K562 (cell line): ENCODE data around the gene PPFIA3. TPM values are rescaled to one million over a fixed set of nuclear protein-coding genes. Genes with fewer than 3 reads are reported as not detected.

Source experiments
- ARID4B ChIP-seq: sonication (generic); formaldehyde crosslinking; IDR thresholded peaks from 2 replicates; pipeline ENCODE4 v1.8.0; 2022; ENCODE audit warnings: mild to moderate bottlenecking, missing genetic modification reagents
- ATF7 ChIP-seq: fragments of 450-650 bp; IDR thresholded peaks from 2 replicates; pipeline ENCODE4 v1.7.1; 2014; ENCODE audit warnings: mild to moderate bottlenecking, moderate library complexity
- CXXC5 ChIP-seq: fragments of 250-450 bp; sonication (Bioruptor Pico); IDR thresholded peaks from 2 replicates; pipeline ENCODE4 v1.8.0; 2022; ENCODE audit warnings: inconsistent platforms, mild to moderate bottlenecking, moderate library complexity
- GABPB2 ChIP-seq: fragments of 250-450 bp; sonication (Bioruptor Pico); conservative IDR thresholded peaks from 2 replicates; pipeline ENCODE4 v1.5.1; 2021; ENCODE audit warnings: mild to moderate bottlenecking
- JUND ChIP-seq, 2 experiments: IDR thresholded peaks; 2 replicates in 1 of 2; 3 replicates in 1 of 2; pipeline ENCODE4 v1.6.1; 2011; ENCODE audit warnings: borderline replicate concordance in 2 of 2, low read depth in 2 of 2, low read length in 2 of 2, improper control_type of control experiment in 1 of 2, missing biosample characterization in 1 of 2, missing genetic modification characterization in 1 of 2, missing genetic modification reagents in 1 of 2
- MCM7 ChIP-seq, 2 experiments: fragments of 450-650 bp; IDR thresholded peaks; 2 replicates each; pipeline ENCODE4 v1.6.1; 2016 to 2018
- MNT ChIP-seq, 2 experiments: fragments of 450-650 bp; conservative IDR thresholded peaks; 2 replicates each; pipeline ENCODE4 v1.6.1; 2017; ENCODE audit warnings: mild to moderate bottlenecking in 2 of 2, moderate library complexity in 2 of 2
- NFE2L1 ChIP-seq: fragments of 450-650 bp; IDR thresholded peaks from 2 replicates; pipeline ENCODE4 v1.6.1; 2016; ENCODE audit warnings: missing genetic modification characterization, low read depth, mild to moderate bottlenecking, missing compliant biosample characterization, moderate library complexity, borderline replicate concordance
- NONO ChIP-seq, 2 experiments: fragments of 200-400 bp in 1 of 2; fragments of 450-650 bp in 1 of 2; formaldehyde crosslinking in 1 of 2; IDR thresholded peaks; 2 replicates each; pipeline ENCODE4 v1.6.1; 2017; ENCODE audit warnings: low read depth in 2 of 2, mild to moderate bottlenecking in 2 of 2, moderate library complexity in 2 of 2, low read length in 1 of 2
- PKNOX1 ChIP-seq: fragments of 450-650 bp; IDR thresholded peaks from 2 replicates; pipeline ENCODE4 v1.6.1; 2016
- XRCC5 ChIP-seq: fragments of 200-400 bp; formaldehyde crosslinking; IDR thresholded peaks from 2 replicates; pipeline ENCODE4 v1.6.1; 2017; ENCODE audit warnings: low read depth, mild to moderate bottlenecking, low read length
- ZEB2 ChIP-seq: fragments of 450-650 bp; IDR thresholded peaks from 2 replicates; pipeline ENCODE4 v1.6.1; 2016
- ZNF212 ChIP-seq: fragments of 450-650 bp; formaldehyde crosslinking; IDR thresholded peaks from 2 replicates; pipeline ENCODE4 v1.4.0; 2020; ENCODE audit warnings: mild to moderate bottlenecking
- ZNF717 ChIP-seq: fragments of 250-450 bp; sonication (Bioruptor Pico); IDR thresholded peaks from 2 replicates; pipeline ENCODE4 v1.5.0; 2021
- polyA plus RNA-seq, 8 experiments: library from polyadenylated mRNA; depleted of rRNA in 4 of 8; stranded (reverse) in 5 of 8; unstranded in 3 of 8; fragments of >200 nt; fragmentation: Nextera tagmentation in 2 of 8; fragmentation: Illumina TruSeq in 1 of 8; extraction: Ambion mirVana in 2 of 8; extraction: Trizol in 1 of 8; gene quantifications; 2 replicates each; pipeline versions ENCODE4 v1.2.1 to v1.2.3, GENCODE V29; 2011 to 2014; ENCODE audit warnings: inconsistent platforms in 1 of 8, missing spikeins in 1 of 8
- total RNA-seq, 7 experiments: library from RNA; depleted of rRNA in 6 of 7; stranded (reverse); fragments of >200 nt in 6 of 7; fragmentation: Illumina TruSeq in 2 of 7; extraction: Trizol in 2 of 7; gene quantifications; 2 replicates each; pipeline versions ENCODE4 v1.2.1 to v1.2.3, GENCODE V29; 2011 to 2021; ENCODE audit warnings: low replicate concordance in 1 of 7

PPFIA3 gene
- total and polyA plus RNA-seq, 9 of the 15 experiments (the other 6 are each of a cell fraction or from before 2014, with no cell fraction given) = 0.10 to 53.0 (median 17.6) TPM

DNA sequence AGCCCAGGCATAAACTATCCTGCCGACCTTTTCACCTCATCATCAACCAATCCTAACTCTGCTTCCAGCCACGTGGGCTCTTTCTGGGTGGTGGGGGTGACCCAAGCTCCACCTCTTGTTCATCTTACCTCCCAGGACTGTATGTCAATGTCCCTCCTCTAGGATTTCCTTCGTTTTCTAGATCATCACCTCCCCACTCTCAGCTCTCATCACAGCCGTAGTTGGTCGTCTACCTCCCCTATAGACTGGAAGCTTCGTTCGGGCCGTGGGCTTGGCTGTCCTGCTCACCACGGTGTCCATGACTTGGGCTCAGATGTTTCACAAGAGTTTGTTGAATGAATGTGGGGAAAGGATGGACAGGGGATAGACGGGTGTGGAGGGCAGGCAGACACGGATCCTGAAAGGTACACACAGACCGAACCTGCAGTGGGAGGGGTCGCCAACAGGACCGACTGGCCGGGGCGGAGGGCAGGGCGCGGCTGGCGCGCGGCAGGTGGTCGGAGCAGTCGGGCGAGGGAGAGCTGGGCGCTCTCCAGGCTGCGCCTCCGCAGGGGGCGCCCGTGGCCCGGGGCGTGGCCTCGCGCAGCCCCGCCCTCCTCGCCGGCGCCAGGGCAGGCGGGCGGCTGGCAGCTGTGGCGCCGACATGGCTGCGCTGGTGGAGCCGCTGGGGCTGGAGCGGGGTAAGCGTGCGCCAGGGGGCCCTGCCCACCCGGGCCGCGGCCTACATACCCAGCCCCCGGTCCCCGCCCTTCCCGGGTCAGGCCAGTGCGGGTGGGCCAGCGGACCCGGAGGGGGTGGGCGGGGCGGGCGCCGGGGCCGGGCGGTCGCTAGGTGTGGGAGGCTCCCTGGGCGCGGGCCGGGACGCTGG lies 5.3 kb upstream of the PPFIA3 start, which contains the start of gene LIN7B (continued):
- peak; percentile 25; the same call in 1 of the 2 replicates for TF ChIP-seq JUND (IDR thresholded peaks at IDR 0.05; ENCODE audit: borderline replicate concordance, low read depth, low read length)
- TF ChIP-seq JUND (tag; IDR thresholded peaks at IDR 0.05; ENCODE audit: borderline replicate concordance, low read depth, low read length) = no peak
- no peak for TF ChIP-seq ZNF212 (CRISPR knock-in tag)
- peak; percentile 61 for TF ChIP-seq PKNOX1
- TF ChIP-seq MNT (conservative IDR thresholded peaks at IDR 0.05) = peak; percentile 62 to 70; a peak in 3 of 4 replicates
- TF ChIP-seq CXXC5 = peak; percentile 82
- peak; percentile 48 for TF ChIP-seq ATF7
- no peak for TF ChIP-seq MCM7 (IDR thresholded peaks at IDR 0.05)
- TF ChIP-seq NONO (IDR thresholded peaks at IDR 0.05; ENCODE audit: low read depth in 2 of 2, low read length in 1 of 2) = peak in 1 of 2 experiments; percentile 84; a peak in 2 of 4 replicates
- TF ChIP-seq ZNF717 (CRISPR knock-in tag) = no peak
- TF ChIP-seq ARID4B (CRISPR knock-in tag) = peak; percentile 73
- TF ChIP-seq NFE2L1 (tag) = no peak
- 0 out of 2 replicates have a peak, but pooled peaks have one; percentile 48 for TF ChIP-seq XRCC5
- TF ChIP-seq ZEB2 = no peak
- TF ChIP-seq GABPB2 (CRISPR knock-in tag) = no peak
